Breast epithelium (tissue), 4 donors: ENCODE data around the gene HOTAIR. TPM values are rescaled to one million over a fixed set of nuclear protein-coding genes. Genes with fewer than 3 reads are reported as not detected.

Experiments used
- DNase-seq, 2 donors: peaks; one replicate each; pipeline ENCODE4 v3.0.0-alpha.2; 2019; ENCODE audit warnings: low spot score in 2 of 2
- H3K27ac ChIP-seq, 2 donors: fragments of 200-600 bp; sonication (generic) in 1 of 2; one replicate each; pipeline ENCODE4 v1.5.1; 2016 to 2019; ENCODE audit warnings: mild to moderate bottlenecking in 1 of 2
- H3K27me3 ChIP-seq, 2 donors: fragments of 200-600 bp; sonication (generic) in 1 of 2; one replicate each; pipeline versions ENCODE4 v1.5.1 to v1.6.0; 2017 to 2019; ENCODE audit warnings: control low read depth in 1 of 2, mild to moderate bottlenecking in 1 of 2
- H3K36me3 ChIP-seq: fragments of 200-600 bp; one replicate; pipeline ENCODE4 v1.5.1; 2019
- H3K4me1 ChIP-seq, 2 donors: fragments of 200-600 bp; sonication (generic); one replicate each; pipeline ENCODE4 v1.5.1; 2016 to 2019; ENCODE audit warnings: control low read depth in 1 of 2
- H3K4me3 ChIP-seq, 3 donors: fragments of 200-600 bp; sonication (generic); 1 replicate in 2 of 3; 2 replicates in 1 of 3; pipeline ENCODE4 v1.5.1; 2016 to 2019; ENCODE audit warnings: mild to moderate bottlenecking in 3 of 3, moderate library complexity in 2 of 3
- H3K9me3 ChIP-seq, 2 donors: fragments of 200-600 bp; sonication (generic) in 1 of 2; one replicate each; pipeline ENCODE4 v1.5.1; 2016 to 2019; ENCODE audit warnings: control low read depth in 1 of 2
- POLR2A ChIP-seq: fragments of 450-650 bp; IDR thresholded peaks from one replicate; pipeline ENCODE4 v1.6.1; 2016; ENCODE audit warnings: antibody characterized with exemption, mild to moderate bottlenecking, moderate library complexity
- POLR2AphosphoS5 ChIP-seq, 3 donors: sonication (generic); formaldehyde crosslinking; IDR thresholded peaks; one replicate each; pipeline ENCODE4 v1.6.1; 2017; ENCODE audit warnings: antibody characterized with exemption in 3 of 3
- intact Hi-C: fragments of 100-400 bp; cut with DNase I; formaldehyde crosslinking; loops from one replicate; pipeline ENCODE4 v1.15.1; 2023; ENCODE audit warnings: low total_unique reads
- total RNA-seq, 3 donors: library from RNA; depleted of rRNA; stranded (reverse); fragments of >200 nt; gene quantifications; one replicate each; pipeline ENCODE4 v1.1.0, GENCODE V29; 2016
- TF ChIP-seq, protein P1 (sequence below), 3 donors: fragments of 450-650 bp; IDR thresholded peaks; one replicate each; pipeline ENCODE4 v1.5.1; 2016 to 2017; ENCODE audit warnings: antibody characterized with exemption in 3 of 3, mild to moderate bottlenecking in 3 of 3, moderate library complexity in 3 of 3

The HOTAIR gene
- total RNA-seq, 3 donors from 2014 or later = 0.73 to 1.3 TPM; not detected in 1

DNA sequence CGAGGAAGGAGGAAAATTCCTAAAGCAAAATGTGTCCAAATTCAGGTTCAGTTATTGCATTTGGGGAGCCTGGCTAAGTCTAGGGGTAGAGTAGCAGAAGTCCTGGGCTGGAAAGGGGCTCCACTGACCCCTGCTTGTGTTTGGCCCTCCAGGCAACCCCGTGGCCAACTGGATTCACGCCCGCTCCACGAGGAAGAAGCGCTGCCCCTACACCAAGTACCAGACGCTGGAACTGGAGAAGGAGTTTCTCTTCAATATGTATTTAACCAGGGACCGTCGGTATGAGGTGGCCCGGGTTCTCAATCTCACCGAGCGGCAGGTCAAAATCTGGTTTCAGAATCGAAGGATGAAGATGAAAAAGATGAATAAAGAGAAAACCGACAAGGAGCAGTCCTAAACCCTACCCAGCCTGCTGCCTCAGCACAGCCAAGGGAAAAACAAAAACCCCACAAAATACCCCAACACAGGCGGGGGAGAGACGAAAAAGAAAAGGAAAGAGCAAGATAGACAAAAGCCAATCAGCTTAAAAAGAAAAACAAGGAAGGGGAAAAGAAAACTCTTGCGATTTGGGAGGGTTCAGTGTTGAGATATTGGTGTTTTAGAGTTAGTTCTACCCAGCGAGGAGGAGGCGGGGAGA, 27.6 kb upstream of the HOTAIR start:
- peaks cover 0 to 3% of the 10 kb centered on the region in 2 donors for H3K27me3 ChIP-seq
- H3K27ac ChIP-seq = peak overlapping the region in 1 of 2 donors; percentile 81
- TF ChIP-seq POLR2AphosphoS5 (IDR thresholded peaks at IDR 0.05) (no peak), POLR2A (no peak)
- TF ChIP-seq, protein P1, sequence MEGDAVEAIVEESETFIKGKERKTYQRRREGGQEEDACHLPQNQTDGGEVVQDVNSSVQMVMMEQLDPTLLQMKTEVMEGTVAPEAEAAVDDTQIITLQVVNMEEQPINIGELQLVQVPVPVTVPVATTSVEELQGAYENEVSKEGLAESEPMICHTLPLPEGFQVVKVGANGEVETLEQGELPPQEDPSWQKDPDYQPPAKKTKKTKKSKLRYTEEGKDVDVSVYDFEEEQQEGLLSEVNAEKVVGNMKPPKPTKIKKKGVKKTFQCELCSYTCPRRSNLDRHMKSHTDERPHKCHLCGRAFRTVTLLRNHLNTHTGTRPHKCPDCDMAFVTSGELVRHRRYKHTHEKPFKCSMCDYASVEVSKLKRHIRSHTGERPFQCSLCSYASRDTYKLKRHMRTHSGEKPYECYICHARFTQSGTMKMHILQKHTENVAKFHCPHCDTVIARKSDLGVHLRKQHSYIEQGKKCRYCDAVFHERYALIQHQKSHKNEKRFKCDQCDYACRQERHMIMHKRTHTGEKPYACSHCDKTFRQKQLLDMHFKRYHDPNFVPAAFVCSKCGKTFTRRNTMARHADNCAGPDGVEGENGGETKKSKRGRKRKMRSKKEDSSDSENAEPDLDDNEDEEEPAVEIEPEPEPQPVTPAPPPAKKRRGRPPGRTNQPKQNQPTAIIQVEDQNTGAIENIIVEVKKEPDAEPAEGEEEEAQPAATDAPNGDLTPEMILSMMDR (IDR thresholded peaks at IDR 0.05) = no peak
- H3K9me3 ChIP-seq = no peaks in the 10 kb centered on the region
- no peaks in the 10 kb centered on the region for H3K4me1 ChIP-seq
- DNase-seq = no peak
- intact Hi-C loops = loop anchor here (10.0 kb wide), 2 partner anchors 202 to 1962 kb away; partner anchors contain the start of genes CDK2 and PMEL
- H3K36me3 ChIP-seq = no peaks in the 10 kb centered on the region
- peak overlapping the region in 1 of 3 donors; percentile 71 for H3K4me3 ChIP-seq

DNA sequence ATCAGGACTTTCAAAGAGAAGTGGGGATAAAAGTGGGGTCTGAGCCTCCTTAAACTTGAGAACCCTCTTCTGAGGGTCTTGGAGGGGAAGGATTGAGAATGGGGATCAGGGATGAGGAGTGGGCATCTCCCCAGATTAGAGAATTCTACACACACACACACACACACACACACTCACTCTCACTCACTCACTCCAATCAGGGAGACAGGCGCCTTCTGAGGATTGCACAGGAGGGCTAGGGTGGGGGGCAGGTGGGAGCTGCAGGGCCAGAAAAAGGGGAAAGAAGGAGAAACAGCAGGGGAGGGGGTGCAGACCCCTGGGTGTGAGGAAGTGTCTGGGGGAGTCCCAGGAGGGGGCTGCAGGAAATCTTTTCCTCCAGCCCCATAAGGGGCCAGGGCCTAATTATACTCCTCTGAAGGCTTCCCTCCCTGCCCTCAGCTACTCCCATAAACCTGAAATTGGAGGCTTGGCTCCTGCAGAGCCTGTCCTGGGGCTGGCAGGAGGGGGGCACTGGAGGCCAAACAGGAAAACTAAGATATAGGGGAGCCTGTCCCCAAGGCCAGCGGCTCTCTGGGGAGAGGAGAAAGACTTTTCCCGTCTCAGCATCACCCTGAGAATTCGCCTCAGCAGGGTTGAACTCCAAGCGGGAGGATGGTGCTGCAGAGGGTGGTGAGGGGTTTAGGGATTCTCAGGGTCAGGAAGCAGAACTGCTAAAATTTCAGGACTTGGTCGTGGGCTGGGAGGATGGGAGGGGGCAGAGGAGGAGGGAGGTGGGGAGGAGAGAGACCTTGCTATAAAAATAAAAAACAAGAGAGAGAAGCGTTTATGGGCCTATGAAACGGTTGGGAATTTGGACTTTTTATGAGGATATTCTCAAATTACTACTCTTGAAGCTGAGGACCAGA, 26.8 kb upstream of the HOTAIR start:
- intact Hi-C loops = loop anchor here (10.0 kb wide), 2 partner anchors 203 to 1963 kb away; partner anchors contain the start of genes CDK2 and PMEL
- no peak for DNase-seq
- peak overlapping the region; percentile 71 to 96 (median 82) for H3K4me3 ChIP-seq
- TF ChIP-seq, protein P1 (IDR thresholded peaks at IDR 0.05) = no peak
- TF ChIP-seq POLR2AphosphoS5 (IDR thresholded peaks at IDR 0.05) = no peak
- no peak for TF ChIP-seq POLR2A
- H3K36me3 ChIP-seq = no peaks in the 10 kb centered on the region
- H3K27me3 ChIP-seq = peaks cover 0 to 4% of the 10 kb centered on the region in 2 donors
- H3K27ac ChIP-seq = peak overlapping the region; percentile 94 to 95
- H3K9me3 ChIP-seq = no peaks in the 10 kb centered on the region
- H3K4me1 ChIP-seq = no peaks in the 10 kb centered on the region

DNA sequence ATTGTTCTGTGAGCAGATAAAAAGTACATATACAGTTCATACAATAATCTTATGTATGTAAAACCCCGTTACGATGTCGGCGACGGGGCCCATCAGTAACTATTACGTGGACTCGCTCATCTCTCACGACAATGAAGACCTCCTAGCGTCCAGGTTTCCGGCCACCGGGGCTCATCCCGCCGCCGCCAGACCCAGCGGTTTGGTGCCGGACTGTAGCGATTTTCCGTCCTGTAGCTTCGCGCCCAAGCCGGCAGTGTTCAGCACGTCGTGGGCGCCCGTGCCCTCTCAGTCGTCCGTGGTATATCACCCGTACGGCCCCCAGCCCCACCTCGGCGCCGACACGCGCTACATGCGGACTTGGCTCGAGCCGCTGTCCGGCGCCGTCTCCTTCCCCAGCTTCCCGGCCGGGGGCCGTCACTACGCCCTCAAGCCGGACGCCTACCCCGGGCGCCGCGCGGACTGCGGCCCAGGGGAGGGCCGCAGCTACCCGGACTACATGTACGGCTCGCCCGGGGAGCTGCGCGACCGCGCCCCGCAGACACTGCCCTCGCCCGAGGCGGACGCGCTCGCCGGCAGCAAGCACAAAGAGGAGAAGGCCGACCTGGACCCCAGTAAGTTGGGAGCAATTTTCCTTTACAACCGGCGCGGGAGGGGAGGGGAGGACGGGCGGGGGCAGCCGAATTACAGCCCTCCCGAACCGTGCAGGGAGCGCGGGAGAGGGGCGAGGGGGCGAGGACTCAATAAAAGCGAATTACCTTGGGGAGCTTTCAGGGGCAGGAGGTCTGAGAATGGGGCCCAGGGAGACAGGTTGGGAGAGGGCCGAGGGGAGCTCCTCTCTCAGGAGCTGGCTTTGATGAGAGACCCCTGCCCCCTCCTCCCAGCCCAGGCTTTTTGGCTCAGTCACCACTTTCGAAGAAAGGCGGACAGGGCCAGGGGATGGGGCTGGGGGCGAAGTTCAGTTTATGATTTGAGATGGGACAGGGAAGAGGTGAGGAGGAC, 25.7 kb upstream of the HOTAIR start, which contains the start of gene HOXC9:
Gene HOXC9 (plus strand): TSS at position 46 of the 999 bp plus-strand sequence. CDS start 28 bp downstream, at position 74.
- no peak for DNase-seq
- no peaks in the 10 kb centered on the region for H3K36me3 ChIP-seq
- peak within 1 kb of the TSS; percentile 94 to 95 for H3K27ac ChIP-seq
- peaks cover 0 to 15% of the 10 kb centered on the region in 2 donors for H3K27me3 ChIP-seq
- peak within 1 kb of the TSS; percentile 71 to 96 (median 82) for H3K4me3 ChIP-seq
- intact Hi-C loops = loop anchor here (10.0 kb wide), 2 partner anchors 204 to 1964 kb away; partner anchors contain the start of genes CDK2 and PMEL
- H3K4me1 ChIP-seq = no peaks in the 10 kb centered on the region
- H3K9me3 ChIP-seq = no peaks in the 10 kb centered on the region
- TF ChIP-seq, protein P1 (IDR thresholded peaks at IDR 0.05) = no peak
- TF ChIP-seq POLR2AphosphoS5 (IDR thresholded peaks at IDR 0.05) = peak in 2 of 3 donors; percentile 28 to 45
- no peak for TF ChIP-seq POLR2A

GRCh38 chr12:53999559-54000115, 24.9 kb upstream of the HOTAIR start:
- Histone ChIP-seq H3K4me1 (peaks cover 0 to 1% of the 10 kb centered on the region in 2 donors), H3K4me3 (peak overlapping the region; percentile 71 to 96 (median 82)), H3K9me3 (no peaks in the 10 kb centered on the region), H3K36me3 (no peaks in the 10 kb centered on the region), H3K27ac (peak overlapping the region; percentile 94 to 95), H3K27me3 (peaks cover 0 to 23% of the 10 kb centered on the region in 2 donors)
- DNase-seq = peak; percentile 64 to 81
- no peak for TF ChIP-seq POLR2AphosphoS5 (IDR thresholded peaks at IDR 0.05)
- TF ChIP-seq POLR2A = no peak
- TF ChIP-seq, protein P1 (IDR thresholded peaks at IDR 0.05) = no peak
- intact Hi-C loops = loop anchor here (10.0 kb wide), 2 partner anchors 205 to 1965 kb away; partner anchors contain the start of genes CDK2 and PMEL
